HG02759 (cell line): ENCODE data around the gene CBX5.
"Not testable (repeated sequence)": the region's sequence is repeated elsewhere in the genome, so short reads cannot be mapped to it uniquely, and the experiment has no call there.

Source experiments
- ATAC-seq: cut with Tn5 transposase; IDR thresholded peaks from one replicate; pipeline ENCODE4 v1.9.1; 2021; ENCODE audit warnings: mild to moderate bottlenecking, moderate library complexity; ENCODE audit not compliant: unreplicated experiment

CBX5 gene

DNA sequence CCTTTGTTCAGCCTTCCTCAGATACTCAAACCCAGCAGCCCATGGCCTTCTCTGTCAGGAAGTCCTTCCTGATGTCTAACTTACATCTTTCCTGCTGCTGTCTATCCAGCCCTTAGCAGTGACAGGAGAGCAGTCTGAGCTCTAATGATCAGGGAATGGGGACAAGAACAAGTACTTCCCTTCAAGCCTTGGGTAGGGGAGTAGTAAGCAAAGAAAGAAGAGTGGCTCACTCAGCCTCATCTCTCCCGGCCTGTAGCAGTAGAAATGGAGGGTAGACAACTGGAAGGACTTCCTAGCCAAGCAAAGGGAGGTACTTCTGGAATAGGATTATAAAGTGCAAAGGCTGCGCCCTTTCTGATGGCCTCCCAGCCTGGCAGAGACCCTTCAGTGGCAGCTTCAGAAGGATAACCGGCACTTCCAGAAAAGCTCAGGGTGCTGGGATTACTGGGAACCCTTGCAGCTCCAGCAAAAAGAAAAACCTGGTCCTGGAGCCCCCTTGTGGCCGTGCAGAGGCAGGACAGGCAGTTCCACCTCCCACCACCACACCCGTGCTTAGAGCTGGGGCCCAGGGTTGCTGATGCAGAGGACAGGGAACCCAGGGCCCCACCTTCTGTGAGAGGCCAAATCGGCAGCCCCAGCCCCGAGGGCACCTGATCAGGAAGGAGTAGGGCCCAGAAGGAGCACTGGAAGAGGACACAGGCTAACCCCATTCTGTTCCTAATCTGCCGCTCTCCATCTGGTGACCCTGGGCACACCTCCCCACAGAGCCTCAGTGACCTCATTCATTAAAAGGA lies 78.7 kb downstream of the CBX5 start:
- ATAC-seq: peak; percentile 63

DNA sequence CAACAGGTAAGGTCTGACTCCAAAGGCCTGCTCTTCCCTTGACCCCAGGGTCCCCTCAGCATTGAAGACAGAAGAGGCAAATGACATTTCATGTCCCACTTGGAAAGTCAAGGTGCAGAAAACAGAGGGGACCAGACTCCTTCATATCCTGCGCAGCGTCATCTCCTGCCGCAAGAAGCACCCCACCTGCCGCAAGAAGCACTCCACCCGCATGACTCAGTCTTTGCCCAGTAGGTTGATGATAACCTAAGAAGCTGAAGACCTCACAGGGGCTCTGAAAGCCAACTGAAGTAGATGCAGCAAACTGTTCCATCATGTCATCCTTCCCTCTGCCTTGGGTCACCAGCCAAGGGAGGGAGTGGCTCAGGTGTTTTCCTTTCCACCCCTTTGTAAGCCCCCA lies 79.5 kb downstream of the CBX5 start:
- ATAC-seq: no peak

DNA sequence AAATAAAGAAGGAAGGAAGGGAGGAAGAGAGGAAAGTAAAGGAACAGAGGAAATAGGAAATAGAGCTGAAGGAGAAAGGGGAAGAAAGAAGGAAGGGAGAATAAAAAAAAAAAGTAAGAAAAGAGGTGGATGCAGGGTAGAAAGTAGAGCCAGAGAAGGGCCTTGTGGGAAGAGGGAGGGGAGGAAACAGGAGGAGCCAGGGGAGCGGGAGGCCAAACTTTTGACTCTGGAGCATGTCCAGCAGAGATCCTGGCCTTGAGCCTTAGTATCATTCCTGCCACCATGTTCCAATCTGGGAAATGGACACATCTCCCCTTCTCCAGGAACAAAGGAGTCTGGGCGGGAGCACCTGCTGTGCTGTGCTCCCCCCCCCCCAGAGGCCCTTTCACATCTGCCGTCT lies 80.0 kb downstream of the CBX5 start:
- ATAC-seq: no peak

DNA sequence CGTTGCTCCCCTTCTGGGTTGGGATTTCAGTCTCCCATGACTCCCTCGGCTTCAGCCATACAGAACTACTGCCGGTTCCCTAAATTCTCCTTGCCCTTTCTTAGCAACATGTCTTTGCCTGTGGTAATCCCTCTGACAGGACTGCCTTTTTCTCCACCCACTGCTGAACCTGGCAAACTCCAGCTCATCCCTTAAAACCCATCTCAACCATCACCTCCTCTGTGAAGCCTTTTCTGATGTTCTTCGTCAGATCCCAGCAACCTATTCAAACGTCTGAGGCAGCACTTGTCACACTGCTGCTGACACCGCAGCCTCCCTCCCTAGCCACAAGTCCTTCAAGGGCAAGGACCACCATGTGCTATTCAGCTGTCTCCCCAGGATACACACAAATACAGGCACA lies 80.9 kb downstream of the CBX5 start:
- no peak for ATAC-seq

DNA sequence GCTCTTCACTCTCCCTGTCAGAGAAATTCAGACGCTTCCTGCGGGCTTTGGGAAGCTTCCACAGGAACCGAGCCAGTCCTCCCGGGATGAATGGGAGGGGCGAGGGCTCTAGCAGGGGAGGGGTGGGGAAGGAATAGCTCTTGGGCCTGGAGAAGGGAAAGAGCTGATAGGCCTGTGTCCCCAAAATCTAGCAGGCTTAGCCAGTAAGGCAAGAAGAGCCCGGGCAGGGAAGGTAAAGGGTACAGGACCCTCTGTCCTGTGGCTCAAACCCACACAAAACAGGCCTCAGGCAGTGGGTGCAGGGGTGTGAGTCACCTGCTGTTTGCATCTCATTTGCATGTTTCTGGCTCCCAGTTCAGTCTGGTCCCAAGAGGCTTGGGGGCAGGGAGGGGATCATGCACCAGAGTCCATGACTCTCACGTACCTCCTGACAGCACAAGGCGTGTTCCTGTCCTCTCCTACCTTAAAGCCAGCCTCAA lies 82.5 kb downstream of the CBX5 start:
- no peak for ATAC-seq

DNA sequence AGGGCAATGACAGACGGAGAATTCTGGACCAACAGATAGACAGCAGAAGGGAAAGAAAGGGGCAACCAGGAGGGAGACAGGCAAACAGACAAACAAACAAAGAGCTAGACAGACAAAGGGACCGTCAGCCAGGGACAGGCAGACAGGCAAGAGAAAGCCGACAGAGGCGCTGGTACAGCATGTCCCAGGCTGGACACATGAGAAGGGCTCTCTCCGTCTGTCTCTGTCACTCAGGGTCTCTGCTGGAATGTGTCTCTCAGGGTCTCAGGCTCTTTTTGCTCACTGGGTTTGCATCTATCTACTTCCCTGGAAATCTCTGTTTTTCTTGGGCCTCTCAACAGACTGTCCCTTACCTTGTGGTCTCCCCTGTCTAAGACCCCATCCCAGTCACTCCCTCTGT lies 82.9 kb downstream of the CBX5 start:
- no peak for ATAC-seq

GRCh38 chr12:54196396-54196795 lies 83.5 kb downstream of the CBX5 start:
- ATAC-seq: no peak

- ATAC-seq: no peak
These were observed 84.1 kb downstream of the CBX5 start for GRCh38 chr12:54195737-54196347.

DNA sequence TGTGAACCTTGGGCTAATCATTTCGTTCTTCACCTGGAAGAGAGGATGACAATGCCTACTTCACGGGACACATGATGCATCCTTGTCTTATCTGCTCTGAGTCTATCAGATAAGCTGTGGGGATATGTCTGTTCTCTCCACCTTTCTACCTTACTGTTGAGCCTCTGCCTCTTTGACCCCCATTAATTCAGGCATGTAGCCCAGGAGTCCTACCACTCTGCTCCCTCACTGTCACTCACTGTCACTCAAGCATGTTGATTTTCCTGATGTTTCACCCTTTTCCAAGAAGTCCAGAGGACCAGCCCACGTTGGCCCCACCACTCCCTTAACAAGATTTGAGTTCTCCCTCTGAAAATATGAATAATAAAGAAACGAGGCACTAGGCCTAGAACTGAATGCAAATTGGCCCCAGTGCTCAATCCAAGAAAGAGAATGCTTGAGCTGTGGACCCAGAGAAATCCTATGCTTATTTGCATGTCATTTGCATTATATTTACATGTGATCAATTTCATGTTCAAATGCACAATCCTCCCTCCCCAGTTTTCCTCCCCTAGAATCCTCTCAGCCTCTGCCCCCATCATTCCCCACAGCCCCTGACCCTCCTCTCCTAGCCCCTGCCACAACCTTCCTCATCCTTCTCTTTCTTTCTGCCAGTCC lies 84.7 kb downstream of the CBX5 start:
- ATAC-seq: no peak

GRCh38 chr12:54194611-54195010 lies 85.3 kb downstream of the CBX5 start:
- ATAC-seq: not testable (repeated sequence)

GRCh38 chr12:54193434-54193833 lies 86.5 kb downstream of the CBX5 start:
- ATAC-seq: no peak

DNA sequence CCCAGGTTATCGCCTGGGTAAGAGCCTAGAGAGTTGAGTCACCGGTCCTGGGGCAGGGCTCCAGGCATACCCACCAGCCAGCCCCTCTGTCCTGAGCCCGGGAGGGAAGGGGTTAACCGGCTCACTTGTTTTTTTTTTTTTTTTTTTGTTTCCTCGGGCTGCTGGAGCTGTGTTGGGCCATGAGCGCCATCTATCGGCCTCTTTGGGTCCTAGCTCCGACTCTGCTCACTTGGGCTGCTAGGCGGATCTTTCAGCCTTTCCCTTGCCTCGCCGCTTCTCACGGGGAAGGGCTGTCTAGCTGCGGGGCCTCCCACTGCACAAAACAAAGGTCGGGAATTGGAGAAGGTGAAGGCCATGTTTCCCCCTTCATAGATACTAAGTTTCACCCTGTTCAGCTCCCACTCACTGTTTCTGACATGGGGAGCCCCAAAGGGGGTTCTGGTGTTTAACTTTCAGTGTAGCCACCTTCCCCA lies 88.3 kb downstream of the CBX5 start:
- ATAC-seq: no peak

GRCh38 chr12:54191126-54191525 lies 88.8 kb downstream of the CBX5 start:
- no peak for ATAC-seq

GRCh38 chr12:54189198-54189539 lies 90.8 kb downstream of the CBX5 start:
- no peak for ATAC-seq

GRCh38 chr12:54187075-54187474 lies 92.8 kb downstream of the CBX5 start:
- ATAC-seq: no peak

DNA sequence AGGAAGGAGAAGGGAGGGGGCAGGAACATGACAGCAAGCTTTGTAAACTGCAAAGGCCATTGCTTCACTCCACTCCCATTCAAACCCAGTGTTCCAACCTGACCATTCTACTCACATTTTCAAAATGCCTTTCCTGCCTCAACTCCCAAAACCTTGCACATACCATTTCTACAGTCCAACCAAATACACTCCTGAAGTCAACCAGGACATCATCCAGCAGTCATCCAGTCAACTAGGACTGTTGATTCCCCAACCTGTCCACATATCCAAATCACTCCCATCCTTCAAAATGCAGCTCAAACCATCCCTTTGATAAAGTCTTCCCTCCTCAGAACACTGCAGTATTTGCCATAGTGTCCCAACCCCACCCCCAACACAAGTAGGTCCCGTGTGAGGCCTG lies 94.0 kb downstream of the CBX5 start:
- ATAC-seq: no peak

DNA sequence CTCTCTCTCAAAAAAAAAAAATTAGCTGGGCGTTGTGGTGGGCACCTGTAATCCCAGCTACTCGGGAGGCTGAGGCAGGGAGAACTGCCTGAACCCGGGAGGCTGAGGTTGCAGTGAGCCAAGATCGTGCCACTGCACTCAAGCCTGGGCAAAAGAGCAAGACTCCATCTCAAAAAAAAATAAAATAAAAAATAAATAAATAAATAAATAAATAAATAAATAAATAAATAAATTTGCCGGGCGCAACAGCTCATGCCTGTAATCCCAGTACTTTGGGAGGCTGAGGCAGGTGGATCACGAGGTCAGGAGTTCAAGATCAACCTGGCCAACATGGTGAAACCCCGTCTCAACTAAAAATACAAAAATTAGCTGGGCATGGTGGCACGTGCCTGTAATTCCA lies 94.6 kb downstream of the CBX5 start:
- ATAC-seq: not testable (repeated sequence)

DNA sequence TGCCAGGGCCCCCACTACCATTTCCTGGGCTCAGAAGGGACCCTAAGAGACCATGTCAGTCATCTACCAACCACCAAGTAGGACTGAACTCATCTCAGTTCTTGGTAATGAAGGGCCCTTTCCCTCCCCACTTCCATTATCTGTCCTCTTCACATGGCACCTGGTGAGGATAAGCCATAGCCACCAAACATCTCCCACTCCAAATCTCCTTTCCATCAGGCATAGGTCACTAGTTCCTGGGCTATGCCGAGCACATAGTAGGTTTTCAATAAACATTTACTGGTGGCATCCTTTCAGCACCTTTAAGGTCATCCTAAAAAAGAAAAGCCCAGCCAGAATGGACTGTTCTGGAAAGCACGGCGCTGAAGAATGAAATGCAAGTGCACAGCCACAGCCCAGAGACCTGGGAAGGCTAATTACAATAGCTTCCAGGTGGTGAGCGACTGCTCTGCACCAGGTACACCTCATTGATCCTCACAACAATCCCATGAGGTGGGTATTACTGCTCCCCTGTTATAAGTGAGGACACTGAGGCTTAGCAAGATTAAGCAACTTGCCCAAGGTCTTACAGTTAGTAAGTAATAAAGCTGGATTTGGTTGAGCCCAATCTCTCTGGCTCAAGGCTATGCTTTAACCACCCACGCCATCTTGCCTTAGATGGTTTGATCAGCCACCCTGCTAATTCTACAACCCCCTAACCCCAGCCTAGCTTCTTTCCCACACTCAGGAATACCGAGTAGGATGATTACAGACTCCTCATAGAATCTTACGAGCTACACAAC lies 95.7 kb downstream of the CBX5 start:
- ATAC-seq: no peak

DNA sequence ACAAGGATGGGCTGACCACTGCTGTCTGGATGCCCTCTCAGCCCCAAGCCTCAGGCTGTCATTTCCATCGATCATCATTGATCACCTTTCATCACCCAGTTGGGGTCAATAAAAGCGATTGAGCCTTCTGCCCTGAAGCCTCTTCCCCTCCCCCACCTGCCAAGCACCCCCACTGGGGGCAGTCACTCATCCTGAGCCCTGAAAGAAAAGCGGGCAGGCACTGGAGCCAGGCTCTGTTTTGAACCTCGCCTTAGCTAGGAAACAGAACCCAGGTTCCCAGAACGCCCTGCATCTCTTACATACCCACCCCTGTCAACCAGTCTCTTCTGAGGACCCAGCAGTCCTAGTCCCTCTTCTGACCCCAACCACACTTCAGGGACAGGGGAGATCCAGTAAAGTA lies 96.9 kb downstream of the CBX5 start:
- no peak for ATAC-seq

- no peak for ATAC-seq
These were observed 97.8 kb downstream of the CBX5 start for GRCh38 chr12:54182086-54182485.
